DOHH2 (cell line): ENCODE results near the gene SHC3.

Experiments used
- EZH2phosphoT487 ChIP-seq: fragments of 200-600 bp; sonication (generic); IDR thresholded peaks from 2 replicates; pipeline ENCODE4 v1.6.1; 2017; ENCODE audit warnings: borderline replicate concordance, mild to moderate bottlenecking, antibody characterized with exemption, low read length, moderate library complexity, mixed read lengths
- TF ChIP-seq, protein P1 (sequence below): fragments of 200-600 bp; sonication (generic); IDR thresholded peaks from one replicate; pipeline ENCODE4 v1.5.1; 2014; ENCODE audit warnings: antibody characterized with exemption, mild to moderate bottlenecking, low read depth, low read length; ENCODE audit not compliant: poor library complexity, severe bottlenecking

DNA sequence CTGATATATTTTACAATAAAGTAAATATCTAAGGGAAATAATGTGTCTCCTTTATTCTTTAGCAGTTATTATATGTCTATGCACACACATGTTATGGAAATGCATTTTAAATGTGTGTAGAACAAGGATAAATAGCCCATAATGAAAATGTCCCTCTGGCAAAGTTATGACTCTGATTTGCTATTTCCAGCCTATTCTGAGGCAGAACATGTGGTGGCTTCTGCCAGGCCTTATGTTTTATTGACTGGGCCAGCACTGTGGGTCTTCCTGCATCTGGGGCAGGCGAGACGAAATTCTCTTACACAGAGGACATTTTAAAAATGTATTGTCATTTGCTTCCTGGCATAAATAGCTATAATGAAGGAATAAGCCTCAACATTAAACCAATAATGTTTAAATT is 134.5 kb downstream of the SHC3 start:
- TF ChIP-seq, protein P1, sequence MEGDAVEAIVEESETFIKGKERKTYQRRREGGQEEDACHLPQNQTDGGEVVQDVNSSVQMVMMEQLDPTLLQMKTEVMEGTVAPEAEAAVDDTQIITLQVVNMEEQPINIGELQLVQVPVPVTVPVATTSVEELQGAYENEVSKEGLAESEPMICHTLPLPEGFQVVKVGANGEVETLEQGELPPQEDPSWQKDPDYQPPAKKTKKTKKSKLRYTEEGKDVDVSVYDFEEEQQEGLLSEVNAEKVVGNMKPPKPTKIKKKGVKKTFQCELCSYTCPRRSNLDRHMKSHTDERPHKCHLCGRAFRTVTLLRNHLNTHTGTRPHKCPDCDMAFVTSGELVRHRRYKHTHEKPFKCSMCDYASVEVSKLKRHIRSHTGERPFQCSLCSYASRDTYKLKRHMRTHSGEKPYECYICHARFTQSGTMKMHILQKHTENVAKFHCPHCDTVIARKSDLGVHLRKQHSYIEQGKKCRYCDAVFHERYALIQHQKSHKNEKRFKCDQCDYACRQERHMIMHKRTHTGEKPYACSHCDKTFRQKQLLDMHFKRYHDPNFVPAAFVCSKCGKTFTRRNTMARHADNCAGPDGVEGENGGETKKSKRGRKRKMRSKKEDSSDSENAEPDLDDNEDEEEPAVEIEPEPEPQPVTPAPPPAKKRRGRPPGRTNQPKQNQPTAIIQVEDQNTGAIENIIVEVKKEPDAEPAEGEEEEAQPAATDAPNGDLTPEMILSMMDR = no peak
- no peak for TF ChIP-seq EZH2phosphoT487
